ENCODE measurements around the gene PLPP7. TPM values are rescaled to one million over a fixed set of nuclear protein-coding genes. Genes with fewer than 3 reads are reported as not detected.

Gene PLPP7
- total and polyA plus RNA-seq, 2 donors from 2014 or later, result 4.0 to 5.5 TPM

DNA sequence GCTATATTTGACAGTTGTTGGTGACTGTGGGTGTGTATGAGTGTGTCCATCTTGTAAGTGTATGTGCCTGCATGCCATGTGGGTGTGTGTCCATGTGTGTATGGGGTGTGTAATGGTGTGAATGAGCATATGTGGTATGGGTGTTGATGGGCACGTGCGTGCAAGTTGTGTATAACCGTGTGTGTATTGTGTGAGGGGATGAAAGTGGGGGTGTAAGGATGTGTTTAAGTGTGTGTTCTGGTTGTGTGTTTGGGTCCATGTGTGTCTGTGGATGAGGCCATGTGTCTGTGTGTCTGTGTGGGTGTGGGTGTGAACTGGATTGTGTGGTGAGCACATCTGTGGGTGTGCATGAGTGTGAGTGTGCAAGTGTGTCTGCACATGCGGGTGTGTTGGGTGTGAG, 7.3 kb upstream of the PLPP7 start:
- no peak for FAIRE-seq
- no peak for DNase-seq
- Histone ChIP-seq H3K4me3 (ENCODE audit: low read length in 3 of 3) (no peak overlapping the region), H3K9me3 (ENCODE audit: control insufficient read depth in 2 of 3, insufficient read depth in 1 of 3, low read length in 3 of 3) (no peaks in the 10 kb centered on the region), H3K4me1 (ENCODE audit: control insufficient read depth in 2 of 3, insufficient read depth in 2 of 3, low read depth in 1 of 3, low read length in 3 of 3) (peaks cover 0 to 2% (median 0%) of the 10 kb centered on the region in 3 donors), H3K27me3 (ENCODE audit: control insufficient read depth, insufficient read depth, low read length) (peaks cover 5% of the 10 kb centered on the region), H3K27ac (ENCODE audit: low read depth in 2 of 2, low read length in 2 of 2) (no peak overlapping the region), H3K9ac (ENCODE audit: low read length in 3 of 3) (no peak overlapping the region), H3K36me3 (ENCODE audit: control insufficient read depth in 2 of 3, insufficient read depth in 3 of 3, low read length in 3 of 3) (no peaks in the 10 kb centered on the region)
- intact Hi-C loops (cut with DNase I), result no loop called here
- TF ChIP-seq, protein P1, sequence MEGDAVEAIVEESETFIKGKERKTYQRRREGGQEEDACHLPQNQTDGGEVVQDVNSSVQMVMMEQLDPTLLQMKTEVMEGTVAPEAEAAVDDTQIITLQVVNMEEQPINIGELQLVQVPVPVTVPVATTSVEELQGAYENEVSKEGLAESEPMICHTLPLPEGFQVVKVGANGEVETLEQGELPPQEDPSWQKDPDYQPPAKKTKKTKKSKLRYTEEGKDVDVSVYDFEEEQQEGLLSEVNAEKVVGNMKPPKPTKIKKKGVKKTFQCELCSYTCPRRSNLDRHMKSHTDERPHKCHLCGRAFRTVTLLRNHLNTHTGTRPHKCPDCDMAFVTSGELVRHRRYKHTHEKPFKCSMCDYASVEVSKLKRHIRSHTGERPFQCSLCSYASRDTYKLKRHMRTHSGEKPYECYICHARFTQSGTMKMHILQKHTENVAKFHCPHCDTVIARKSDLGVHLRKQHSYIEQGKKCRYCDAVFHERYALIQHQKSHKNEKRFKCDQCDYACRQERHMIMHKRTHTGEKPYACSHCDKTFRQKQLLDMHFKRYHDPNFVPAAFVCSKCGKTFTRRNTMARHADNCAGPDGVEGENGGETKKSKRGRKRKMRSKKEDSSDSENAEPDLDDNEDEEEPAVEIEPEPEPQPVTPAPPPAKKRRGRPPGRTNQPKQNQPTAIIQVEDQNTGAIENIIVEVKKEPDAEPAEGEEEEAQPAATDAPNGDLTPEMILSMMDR (IDR thresholded peaks at IDR 0.05; ENCODE audit: borderline replicate concordance, extremely low read depth, insufficient read depth), result no peak

DNA sequence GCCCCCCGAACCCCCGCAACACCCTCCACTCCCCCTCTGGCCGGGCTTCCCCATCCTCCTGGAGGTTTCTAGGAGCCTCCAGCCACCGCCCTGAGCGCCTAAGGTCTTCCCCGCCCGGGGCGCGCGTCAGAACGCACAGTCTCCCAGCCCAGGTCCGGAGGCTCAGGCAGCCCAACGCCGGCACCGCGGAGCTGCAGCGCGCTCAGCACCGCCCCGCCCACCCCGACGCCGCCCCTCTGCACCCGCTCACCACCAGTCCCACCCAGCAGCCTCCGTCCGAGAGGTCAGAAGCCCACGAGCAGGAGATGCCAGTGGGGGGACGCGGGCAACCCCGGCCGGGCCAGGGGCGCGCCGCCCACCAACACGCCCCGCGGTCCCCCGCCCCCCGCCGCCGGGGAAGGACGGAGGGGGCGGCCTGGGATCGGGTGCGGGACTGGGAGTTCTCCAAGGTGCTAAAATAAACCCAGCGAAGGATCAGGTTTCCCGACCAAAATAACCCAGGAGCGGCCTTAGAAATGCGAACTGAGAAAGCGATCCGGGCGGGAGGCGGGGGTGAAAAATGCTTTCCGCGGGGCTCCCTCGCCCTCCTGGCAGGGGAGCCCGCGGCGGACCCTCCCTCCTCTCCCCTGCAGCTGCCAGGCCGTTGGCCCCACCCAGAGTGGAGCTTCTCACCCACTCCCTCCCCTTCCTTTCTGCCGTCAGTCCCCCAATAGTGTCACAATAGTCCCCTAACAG, 6.7 kb upstream of the PLPP7 start:
- H3K27ac ChIP-seq (ENCODE audit: low read depth in 2 of 2, low read length in 2 of 2), result no peak overlapping the region
- no peaks in the 10 kb centered on the region for H3K36me3 ChIP-seq (ENCODE audit: control insufficient read depth in 2 of 3, insufficient read depth in 3 of 3, low read length in 3 of 3)
- H3K4me1 ChIP-seq (ENCODE audit: control insufficient read depth in 2 of 3, insufficient read depth in 2 of 3, low read depth in 1 of 3, low read length in 3 of 3), result peaks cover 0 to 2% (median 0%) of the 10 kb centered on the region in 3 donors
- TF ChIP-seq, protein P1 (IDR thresholded peaks at IDR 0.05; ENCODE audit: borderline replicate concordance, extremely low read depth, insufficient read depth), result no peak
- FAIRE-seq (no peak), DNase-seq (peak in 4 of 5 donors; percentile 81 to 91 (median 88))
- H3K9ac ChIP-seq (ENCODE audit: low read length in 3 of 3), result no peak overlapping the region
- no peak overlapping the region for H3K4me3 ChIP-seq (ENCODE audit: low read length in 3 of 3)
- H3K9me3 ChIP-seq (ENCODE audit: control insufficient read depth in 2 of 3, insufficient read depth in 1 of 3, low read length in 3 of 3), result no peaks in the 10 kb centered on the region
- intact Hi-C loops (cut with DNase I), result no loop called here
- H3K27me3 ChIP-seq (ENCODE audit: control insufficient read depth, insufficient read depth, low read length), result peaks cover 5% of the 10 kb centered on the region

DNA sequence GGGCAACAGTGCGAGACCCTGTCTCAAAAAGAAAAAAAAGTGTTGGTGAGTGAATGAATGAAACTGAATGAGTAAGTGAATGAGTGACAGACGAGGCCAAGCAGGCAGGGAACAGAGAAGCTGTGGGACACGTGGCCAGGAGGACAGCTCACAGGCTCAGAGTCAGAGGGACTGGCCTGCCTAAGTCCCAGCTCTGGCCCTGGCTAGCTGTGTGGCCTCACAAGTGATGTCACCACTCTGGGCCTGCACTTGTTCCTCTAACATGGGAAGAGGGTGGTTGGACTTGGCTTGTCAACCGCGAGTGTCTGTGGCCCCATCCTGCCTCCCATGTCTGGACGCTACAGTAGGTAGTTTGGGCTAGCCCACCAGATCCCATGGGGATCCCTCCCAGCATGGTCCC, 4.7 kb upstream of the PLPP7 start:
- intact Hi-C loops (cut with DNase I), result no loop called here
- no peak overlapping the region for H3K27ac ChIP-seq (ENCODE audit: low read depth in 2 of 2, low read length in 2 of 2)
- TF ChIP-seq, protein P1 (IDR thresholded peaks at IDR 0.05; ENCODE audit: borderline replicate concordance, extremely low read depth, insufficient read depth), result no peak
- H3K4me1 ChIP-seq (ENCODE audit: control insufficient read depth in 2 of 3, insufficient read depth in 2 of 3, low read depth in 1 of 3, low read length in 3 of 3), result peaks cover 0 to 2% (median 0%) of the 10 kb centered on the region in 3 donors
- no peak overlapping the region for H3K9ac ChIP-seq (ENCODE audit: low read length in 3 of 3)
- FAIRE-seq (no peak), DNase-seq (no peak)
- H3K36me3 ChIP-seq (ENCODE audit: control insufficient read depth in 2 of 3, insufficient read depth in 3 of 3, low read length in 3 of 3), result no peaks in the 10 kb centered on the region
- peaks cover 5% of the 10 kb centered on the region for H3K27me3 ChIP-seq (ENCODE audit: control insufficient read depth, insufficient read depth, low read length)
- no peaks in the 10 kb centered on the region for H3K9me3 ChIP-seq (ENCODE audit: control insufficient read depth in 2 of 3, insufficient read depth in 1 of 3, low read length in 3 of 3)
- no peak overlapping the region for H3K4me3 ChIP-seq (ENCODE audit: low read length in 3 of 3)
